Fibroblast of skin of scalp (primary cell): ENCODE results near the gene MOB1A.

Source experiments
- DNase-seq: peaks from one replicate; pipeline ENCODE4 v3.0.0-alpha.2; 2013

MOB1A gene

DNA sequence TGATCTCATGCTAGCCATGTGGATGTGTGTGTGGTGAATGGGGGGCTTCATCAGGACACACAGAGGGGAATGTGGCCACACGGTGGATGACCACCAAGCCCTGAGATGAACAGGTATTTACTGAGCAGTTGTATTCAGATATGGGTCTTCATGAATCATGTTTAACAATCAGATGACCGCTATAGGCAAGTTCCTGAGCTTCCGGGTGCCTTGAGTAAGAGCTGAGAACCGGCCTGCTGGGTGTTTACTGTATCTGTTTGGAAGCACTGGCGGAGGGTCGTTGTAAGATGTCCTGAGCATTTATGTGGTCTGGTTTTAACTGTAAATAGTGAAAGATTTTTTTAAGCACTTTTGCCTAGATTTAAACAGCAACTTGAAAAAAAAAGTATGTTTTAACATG is 74.9 kb downstream of the MOB1A start:
- no peak for DNase-seq
